ENCODE results near the gene SLC12A8. TPM values are rescaled to one million over a fixed set of nuclear protein-coding genes. Genes with fewer than 3 reads are reported as not detected.

The SLC12A8 gene
- total RNA-seq, 4 donors from 2014 or later: 0.26 to 4.7 (median 0.58) TPM; not detected in 1

DNA sequence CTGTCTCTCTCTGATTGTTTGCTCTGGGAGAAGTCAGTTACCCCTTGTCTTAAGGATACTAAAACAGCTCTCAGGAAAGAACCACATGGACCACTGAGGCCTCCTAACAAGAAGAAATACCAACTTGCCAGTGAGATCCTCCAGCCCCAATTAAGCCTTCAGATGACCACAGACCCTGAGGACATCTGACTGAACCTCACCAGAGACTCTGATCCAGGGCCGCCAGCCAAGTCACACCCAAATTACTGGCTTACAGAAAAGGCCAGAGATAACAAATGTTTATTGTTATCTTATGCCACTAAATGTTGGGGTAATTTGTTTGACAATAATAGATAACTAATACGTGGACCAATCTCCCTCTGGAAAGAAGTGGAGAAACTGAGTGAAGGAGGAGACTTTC, 40.2 kb downstream of the SLC12A8 start:
- no peaks in the 10 kb centered on the region for H3K4me1 ChIP-seq
- TF ChIP-seq, protein P1, sequence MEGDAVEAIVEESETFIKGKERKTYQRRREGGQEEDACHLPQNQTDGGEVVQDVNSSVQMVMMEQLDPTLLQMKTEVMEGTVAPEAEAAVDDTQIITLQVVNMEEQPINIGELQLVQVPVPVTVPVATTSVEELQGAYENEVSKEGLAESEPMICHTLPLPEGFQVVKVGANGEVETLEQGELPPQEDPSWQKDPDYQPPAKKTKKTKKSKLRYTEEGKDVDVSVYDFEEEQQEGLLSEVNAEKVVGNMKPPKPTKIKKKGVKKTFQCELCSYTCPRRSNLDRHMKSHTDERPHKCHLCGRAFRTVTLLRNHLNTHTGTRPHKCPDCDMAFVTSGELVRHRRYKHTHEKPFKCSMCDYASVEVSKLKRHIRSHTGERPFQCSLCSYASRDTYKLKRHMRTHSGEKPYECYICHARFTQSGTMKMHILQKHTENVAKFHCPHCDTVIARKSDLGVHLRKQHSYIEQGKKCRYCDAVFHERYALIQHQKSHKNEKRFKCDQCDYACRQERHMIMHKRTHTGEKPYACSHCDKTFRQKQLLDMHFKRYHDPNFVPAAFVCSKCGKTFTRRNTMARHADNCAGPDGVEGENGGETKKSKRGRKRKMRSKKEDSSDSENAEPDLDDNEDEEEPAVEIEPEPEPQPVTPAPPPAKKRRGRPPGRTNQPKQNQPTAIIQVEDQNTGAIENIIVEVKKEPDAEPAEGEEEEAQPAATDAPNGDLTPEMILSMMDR (IDR thresholded peaks at IDR 0.05): no peak
- TF ChIP-seq POLR2A (IDR thresholded peaks at IDR 0.05): no peak
- H3K27ac ChIP-seq: no peak overlapping the region
- H3K27me3 ChIP-seq: no peaks in the 10 kb centered on the region
- DNase-seq: no peak
- no peaks in the 10 kb centered on the region for H3K36me3 ChIP-seq
- intact Hi-C loops (cut with DNase I; ENCODE audit: low total_unique reads): no loop called here
- H3K9me3 ChIP-seq: no peaks in the 10 kb centered on the region
- H3K4me3 ChIP-seq: no peak overlapping the region

DNA sequence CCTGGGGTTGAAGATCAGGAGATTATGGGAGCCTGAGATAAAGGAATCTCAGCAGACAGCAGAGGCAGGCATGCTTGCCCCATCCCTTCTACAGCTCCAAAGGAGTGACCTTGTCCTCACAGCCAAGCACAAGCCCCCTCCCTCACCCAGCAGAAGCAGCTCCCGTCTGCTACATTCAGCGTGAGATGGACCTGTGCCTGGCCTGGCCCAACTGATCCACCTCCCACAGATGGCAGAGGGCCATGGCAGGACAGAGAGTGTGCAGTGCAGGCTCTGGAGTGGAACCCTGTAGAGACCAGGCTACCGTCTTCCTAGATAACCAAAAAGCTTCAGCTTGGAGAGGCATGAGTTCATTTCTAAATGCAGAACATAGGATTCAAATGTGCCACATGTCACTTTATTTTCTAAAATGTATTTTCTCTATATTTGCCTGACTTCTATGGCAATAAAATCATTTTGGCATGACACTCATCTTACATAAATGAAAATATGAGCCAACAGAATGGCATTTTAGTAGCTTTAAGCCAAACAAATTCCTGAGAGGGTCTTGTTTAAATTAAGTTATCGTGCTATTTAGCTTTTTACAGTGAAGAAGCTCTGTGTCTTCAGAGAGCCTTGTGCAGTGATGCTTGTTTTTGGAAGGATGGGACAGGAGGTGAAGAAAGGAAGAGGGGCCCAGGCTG, 43.7 kb downstream of the SLC12A8 start:
- no peak for TF ChIP-seq POLR2A (IDR thresholded peaks at IDR 0.05)
- TF ChIP-seq, protein P1 (IDR thresholded peaks at IDR 0.05): no peak
- no peak overlapping the region for H3K4me3 ChIP-seq
- no peaks in the 10 kb centered on the region for H3K27me3 ChIP-seq
- no peak overlapping the region for H3K27ac ChIP-seq
- intact Hi-C loops (cut with DNase I; ENCODE audit: low total_unique reads): loop anchor here (10.0 kb wide), 1 partner anchor 234 kb away; the partner anchor contains the start of gene MUC13
- H3K36me3 ChIP-seq: no peaks in the 10 kb centered on the region
- no peak for DNase-seq
- no peaks in the 10 kb centered on the region for H3K9me3 ChIP-seq
- H3K4me1 ChIP-seq: no peaks in the 10 kb centered on the region

DNA sequence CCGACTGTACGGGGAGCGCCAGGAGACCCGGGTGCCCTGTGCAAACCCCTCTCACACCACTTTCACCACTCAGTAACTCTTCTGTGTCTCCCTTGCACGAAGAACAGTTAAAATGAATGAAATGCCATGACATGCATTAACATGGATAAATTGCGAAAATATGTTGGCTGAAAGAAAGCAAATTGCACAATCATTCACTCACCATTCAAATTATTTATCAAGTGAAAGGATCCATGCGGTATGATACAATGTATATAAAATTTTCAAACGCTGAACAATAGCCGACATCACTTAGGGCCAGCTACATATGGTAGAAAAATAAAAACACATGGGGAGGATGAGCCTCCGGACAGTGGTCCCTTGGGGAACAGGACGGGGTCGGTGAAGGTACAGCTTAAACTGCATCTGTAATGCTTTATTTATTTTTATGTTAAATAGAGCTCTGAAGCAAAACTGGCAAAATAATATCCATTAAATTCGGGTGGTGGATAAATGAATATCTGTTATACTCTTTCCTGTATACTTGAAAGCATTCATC, 45.9 kb downstream of the SLC12A8 start:
- DNase-seq: no peak
- H3K9me3 ChIP-seq: no peaks in the 10 kb centered on the region
- no peaks in the 10 kb centered on the region for H3K27me3 ChIP-seq
- TF ChIP-seq POLR2A (IDR thresholded peaks at IDR 0.05): no peak
- TF ChIP-seq, protein P1 (IDR thresholded peaks at IDR 0.05): no peak
- H3K4me1 ChIP-seq: no peaks in the 10 kb centered on the region
- no peaks in the 10 kb centered on the region for H3K36me3 ChIP-seq
- H3K4me3 ChIP-seq: no peak overlapping the region
- H3K27ac ChIP-seq: no peak overlapping the region
- intact Hi-C loops (cut with DNase I; ENCODE audit: low total_unique reads): loop anchor here (10.0 kb wide), 1 partner anchor 232 kb away; the partner anchor contains the start of gene MUC13

DNA sequence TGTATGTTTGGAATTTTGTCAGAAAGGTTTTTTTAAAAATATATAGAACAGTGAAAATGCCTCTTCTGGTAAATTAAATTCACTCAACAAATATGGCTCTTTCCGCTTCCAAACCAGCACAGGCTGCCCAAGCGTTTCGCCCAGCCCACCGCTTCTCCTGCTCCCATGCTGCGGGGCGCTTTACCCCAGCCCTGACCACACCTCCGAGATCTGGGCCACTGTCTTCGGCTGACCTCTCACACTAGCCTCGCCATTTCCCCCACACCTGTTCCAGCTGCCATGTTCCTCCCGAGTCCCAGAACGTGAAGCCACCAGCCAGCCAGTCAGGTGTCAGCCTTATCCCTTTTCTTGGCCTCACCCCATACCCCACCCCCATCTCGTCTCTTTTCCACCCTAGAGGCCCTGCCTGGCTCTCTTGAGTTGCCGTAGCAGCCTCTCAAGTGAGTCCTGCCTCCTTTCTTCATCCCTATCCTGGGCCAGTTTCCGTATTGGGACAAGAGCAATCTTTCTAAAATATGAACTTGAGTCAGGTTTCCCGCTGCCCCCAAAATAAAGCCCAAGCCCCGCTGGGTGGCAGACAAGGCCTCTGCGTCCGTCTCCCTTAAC, 46.5 kb downstream of the SLC12A8 start:
- Histone ChIP-seq H3K4me3 (no peak overlapping the region), H3K27me3 (no peaks in the 10 kb centered on the region), H3K4me1 (no peaks in the 10 kb centered on the region), H3K9me3 (no peaks in the 10 kb centered on the region), H3K27ac (no peak overlapping the region), H3K36me3 (no peaks in the 10 kb centered on the region)
- intact Hi-C loops (cut with DNase I; ENCODE audit: low total_unique reads): loop anchor here (10.0 kb wide), 1 partner anchor 231 kb away; the partner anchor contains the start of gene MUC13
- no peak for DNase-seq
- TF ChIP-seq POLR2A (IDR thresholded peaks at IDR 0.05): no peak
- TF ChIP-seq, protein P1 (IDR thresholded peaks at IDR 0.05): no peak
